VCaP (cell line): Measurements from ENCODE around the gene ABHD12B.

ENCODE experiments used
- H3K27ac ChIP-seq: fragments of 450-650 bp; 2 replicates; pipeline ENCODE4 v1.5.1; 2017
- TF ChIP-seq, protein P1 (sequence below): fragments of 450-650 bp; conservative IDR thresholded peaks from 2 replicates; pipeline ENCODE4 v1.5.1; 2017; ENCODE audit warnings: mild to moderate bottlenecking, moderate library complexity

The ABHD12B gene

DNA sequence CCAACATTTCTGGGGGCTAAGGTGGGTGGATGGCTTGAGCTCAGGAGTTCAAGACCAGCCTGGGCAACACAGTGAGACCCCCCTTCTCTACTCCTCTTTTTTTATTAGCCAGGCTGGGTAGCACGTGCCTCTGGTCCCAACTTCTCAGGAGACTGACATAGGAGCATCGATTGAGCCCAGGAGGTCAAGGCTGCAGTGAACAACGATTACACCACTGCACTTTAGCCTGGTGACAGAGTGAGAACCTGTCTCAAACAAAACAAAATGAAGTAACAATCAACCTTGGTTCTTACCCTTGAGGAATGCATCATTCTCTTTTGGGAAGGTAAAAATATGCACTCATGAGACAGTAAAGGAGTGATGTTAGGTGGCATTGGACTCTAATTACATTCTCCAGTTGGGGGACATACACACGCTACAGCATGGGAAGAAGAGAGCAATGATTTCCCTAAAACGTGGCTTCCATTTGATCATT, 37.0 kb upstream of the ABHD12B start:
- TF ChIP-seq, protein P1, sequence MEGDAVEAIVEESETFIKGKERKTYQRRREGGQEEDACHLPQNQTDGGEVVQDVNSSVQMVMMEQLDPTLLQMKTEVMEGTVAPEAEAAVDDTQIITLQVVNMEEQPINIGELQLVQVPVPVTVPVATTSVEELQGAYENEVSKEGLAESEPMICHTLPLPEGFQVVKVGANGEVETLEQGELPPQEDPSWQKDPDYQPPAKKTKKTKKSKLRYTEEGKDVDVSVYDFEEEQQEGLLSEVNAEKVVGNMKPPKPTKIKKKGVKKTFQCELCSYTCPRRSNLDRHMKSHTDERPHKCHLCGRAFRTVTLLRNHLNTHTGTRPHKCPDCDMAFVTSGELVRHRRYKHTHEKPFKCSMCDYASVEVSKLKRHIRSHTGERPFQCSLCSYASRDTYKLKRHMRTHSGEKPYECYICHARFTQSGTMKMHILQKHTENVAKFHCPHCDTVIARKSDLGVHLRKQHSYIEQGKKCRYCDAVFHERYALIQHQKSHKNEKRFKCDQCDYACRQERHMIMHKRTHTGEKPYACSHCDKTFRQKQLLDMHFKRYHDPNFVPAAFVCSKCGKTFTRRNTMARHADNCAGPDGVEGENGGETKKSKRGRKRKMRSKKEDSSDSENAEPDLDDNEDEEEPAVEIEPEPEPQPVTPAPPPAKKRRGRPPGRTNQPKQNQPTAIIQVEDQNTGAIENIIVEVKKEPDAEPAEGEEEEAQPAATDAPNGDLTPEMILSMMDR: no peak
- no peak overlapping the region; the same call in 1 of the 2 replicates for H3K27ac ChIP-seq

DNA sequence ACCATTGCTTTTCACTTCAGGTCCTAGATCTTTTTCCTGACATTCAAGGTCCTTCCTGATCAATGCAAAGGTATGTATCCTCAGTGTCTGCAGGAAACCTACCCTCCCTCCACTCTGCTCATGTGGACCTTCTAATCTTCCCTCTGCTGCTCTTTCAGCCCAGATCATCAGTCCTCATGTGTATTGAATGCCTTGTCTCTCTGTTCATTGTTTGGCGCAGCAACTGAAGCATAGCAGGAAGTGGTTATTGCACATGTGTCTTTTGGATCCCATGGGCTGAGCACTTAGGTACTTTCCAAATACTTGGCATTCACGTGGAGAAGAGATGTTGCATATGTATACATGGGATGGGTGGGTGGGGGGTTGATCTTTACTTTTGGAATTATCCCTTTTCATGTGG, 36.6 kb upstream of the ABHD12B start:
- TF ChIP-seq, protein P1: no peak
- no peak overlapping the region for H3K27ac ChIP-seq

DNA sequence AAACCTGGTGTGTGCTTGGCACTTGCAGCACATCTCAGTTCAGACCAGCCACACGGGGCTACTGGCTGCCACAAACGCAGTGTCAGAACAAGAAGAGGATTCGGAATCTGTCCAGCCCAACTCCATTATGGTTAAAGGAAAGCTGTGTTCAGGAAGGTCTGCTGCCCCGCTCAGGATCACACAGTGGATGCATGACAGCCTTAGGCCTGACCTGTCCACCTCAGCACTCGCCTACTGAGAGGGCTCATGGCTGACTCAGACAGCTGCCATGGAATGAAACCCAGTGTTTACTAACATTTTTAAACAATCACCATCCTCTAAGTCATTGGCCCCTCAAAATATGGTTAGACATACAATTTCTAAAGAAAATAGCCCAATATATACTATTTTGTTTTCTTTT, 35.3 kb upstream of the ABHD12B start:
- TF ChIP-seq, protein P1: no peak
- no peak overlapping the region for H3K27ac ChIP-seq

DNA sequence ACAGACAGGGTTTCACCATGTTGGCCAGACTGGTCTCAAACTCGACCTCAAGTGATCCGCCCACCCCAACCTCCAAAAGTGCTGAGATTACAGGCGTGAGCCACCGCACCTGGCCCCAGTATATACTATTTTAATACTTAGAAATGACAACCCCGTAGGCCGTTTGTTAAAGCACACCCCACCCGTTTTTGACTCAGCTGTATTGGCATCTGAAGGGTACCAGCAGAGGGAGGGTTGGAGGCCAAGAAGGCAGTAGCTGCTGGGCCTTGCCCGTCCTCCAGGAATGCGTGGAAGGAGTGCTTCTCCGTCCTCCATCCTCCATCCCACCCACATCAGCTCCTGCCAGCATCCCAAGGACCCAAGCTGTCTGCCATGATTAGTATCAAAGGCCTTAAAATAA, 34.6 kb upstream of the ABHD12B start:
- TF ChIP-seq, protein P1: no peak
- no peak overlapping the region for H3K27ac ChIP-seq

DNA sequence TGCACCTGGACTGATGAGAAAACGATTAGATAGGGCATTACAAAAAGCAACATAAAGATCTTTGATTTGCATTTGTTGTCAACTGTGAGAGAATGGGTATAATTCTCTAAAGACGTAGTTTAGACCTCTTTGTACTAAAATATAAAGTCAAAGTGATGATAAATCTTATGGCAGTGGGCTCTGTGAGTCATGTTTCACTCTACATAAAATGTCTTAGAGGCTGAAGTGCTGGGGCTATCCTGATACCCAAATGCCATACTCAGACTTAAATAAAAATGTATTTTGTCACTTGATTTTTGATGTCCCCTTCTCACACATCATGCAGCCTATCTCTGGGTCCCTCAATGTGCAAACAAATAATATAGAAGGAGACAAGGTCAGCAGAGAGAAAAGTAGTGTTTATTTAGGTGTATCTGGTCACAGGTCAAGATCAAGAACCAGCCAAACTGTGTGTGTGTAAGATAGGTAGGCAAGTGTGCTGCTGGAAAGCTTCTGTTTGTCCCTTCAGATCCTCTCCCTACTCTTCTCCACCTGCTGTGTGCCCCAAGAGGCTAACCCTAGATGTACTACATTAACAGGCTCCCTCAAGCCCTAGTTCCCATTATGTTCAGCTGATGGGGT, 33.9 kb upstream of the ABHD12B start:
- TF ChIP-seq, protein P1: no peak
- no peak overlapping the region for H3K27ac ChIP-seq

DNA sequence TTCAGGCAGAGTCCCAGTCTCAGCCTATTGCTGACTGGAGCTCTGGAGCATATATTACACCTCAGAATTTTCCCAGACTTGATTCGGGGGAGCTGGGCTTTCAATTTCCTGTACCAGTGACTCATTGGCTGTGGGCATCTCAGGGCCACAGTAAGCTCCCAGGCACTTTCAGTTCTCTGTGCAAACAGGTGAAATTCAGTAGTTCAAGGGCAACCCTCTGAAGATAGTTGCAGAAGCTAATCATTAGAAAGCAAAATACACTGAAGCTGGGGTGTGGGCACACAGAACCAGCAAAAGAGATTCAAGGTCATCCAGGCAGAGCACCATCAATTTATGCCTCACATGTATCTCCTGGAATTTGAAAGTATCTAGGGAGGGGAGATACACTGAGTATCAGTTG, 32.8 kb upstream of the ABHD12B start:
- TF ChIP-seq, protein P1: no peak
- no peak overlapping the region for H3K27ac ChIP-seq

DNA sequence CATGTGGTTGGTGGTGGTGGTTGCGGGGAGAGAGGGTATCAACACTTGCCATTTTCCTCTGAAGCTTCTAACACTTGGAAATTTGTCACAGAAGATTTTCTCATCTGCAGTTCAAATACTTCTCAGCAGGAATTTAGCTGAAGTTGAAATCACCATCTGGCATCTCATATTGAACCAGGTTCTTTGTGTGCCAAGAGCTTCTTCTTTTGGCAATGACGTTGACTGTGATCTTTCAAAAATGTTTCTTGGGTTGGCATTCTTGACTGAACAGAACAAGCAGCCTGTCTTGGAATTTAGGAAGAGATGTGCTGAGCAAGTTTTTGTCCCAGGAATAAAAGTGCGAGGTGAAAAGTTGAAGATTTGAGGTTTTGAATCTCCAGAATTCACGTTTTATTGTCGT, 32.2 kb upstream of the ABHD12B start:
- TF ChIP-seq, protein P1: no peak
- H3K27ac ChIP-seq: no peak overlapping the region
